GM18517 (cell line): ENCODE data around the gene OBSCN.

Experiments
- ATAC-seq: cut with Tn5 transposase; IDR thresholded peaks from one replicate; pipeline ENCODE4 v1.9.1; 2021; ENCODE audit warnings: mild to moderate bottlenecking, moderate library complexity; ENCODE audit not compliant: unreplicated experiment

The OBSCN gene

DNA sequence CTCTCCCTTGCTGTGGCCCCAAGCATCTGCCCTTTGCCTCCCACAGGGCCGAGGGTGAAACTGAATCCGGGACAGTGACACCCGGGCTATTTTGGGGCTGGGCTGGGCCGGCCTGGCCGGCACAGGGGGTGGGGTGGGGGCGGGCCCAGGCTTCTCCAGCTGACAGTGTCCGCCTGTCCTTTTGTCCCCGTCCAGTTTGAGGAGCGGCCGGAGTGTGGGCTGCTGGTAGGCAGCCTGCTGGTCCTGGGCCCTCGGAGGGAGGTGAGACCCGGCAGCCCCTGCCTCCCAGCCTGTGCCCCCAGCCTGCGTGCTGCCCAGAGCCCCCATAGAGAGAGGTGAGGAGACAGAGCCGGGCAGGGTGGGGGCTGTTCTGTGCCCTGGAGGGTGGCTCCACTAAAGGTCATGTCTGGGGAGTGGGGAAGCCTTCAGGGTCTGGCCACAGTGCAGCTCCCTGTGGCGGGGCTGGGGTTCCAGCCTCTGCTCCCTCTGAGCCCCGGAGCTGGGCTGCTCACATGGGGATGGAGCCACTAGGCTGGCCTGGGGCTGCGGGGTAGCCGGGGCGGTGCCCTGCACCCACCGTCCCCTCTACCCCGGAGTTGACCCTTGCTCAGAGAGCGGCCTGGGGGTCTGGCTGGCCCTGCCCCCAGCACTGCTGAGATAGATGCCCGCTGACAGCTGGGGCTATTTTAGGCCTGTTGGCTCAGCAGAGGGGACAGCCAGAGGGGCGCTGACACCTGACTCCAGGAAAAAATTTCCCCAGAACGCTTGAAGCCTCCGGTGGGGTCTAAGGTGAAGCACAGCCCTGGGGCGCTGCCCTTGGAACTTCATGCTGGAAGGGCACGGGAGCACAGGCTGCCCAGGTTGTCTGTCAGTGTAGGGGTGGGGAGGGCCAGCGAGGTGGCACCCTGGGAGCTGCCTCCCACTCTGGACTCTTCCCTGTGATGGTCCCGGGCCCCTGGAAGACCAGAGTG is at the start of gene OBSCN:
TSS of gene OBSCN (plus strand) at position 194 of the 971 bp plus-strand sequence. CDS start 3,740 bp downstream, outside the sequence.
- no peak for ATAC-seq

DNA sequence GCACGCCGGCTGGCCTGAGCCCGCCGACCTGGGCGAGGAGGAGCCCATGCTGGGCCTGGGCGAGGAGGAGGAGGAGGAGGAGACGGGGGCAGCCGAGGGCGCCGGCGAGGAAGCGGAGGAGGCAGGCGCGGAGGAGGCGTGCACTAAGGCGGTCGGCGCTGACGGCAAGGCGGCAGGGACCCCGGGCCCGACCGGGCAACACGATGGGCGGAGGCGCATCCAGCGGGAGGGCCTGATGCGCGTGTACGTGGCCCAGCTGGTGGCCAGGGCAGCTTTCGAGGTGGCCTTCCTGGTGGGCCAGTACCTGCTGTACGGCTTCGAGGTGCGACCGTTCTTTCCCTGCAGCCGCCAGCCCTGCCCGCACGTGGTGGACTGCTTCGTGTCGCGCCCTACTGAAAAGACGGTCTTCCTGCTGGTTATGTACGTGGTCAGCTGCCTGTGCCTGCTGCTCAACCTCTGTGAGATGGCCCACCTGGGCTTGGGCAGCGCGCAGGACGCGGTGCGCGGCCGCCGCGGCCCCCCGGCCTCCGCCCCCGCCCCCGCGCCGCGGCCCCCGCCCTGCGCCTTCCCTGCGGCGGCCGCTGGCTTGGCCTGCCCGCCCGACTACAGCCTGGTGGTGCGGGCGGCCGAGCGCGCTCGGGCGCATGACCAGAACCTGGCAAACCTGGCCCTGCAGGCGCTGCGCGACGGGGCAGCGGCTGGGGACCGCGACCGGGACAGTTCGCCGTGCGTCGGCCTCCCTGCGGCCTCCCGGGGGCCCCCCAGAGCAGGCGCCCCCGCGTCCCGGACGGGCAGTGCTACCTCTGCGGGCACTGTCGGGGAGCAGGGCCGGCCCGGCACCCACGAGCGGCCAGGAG is 49.5 kb upstream of the OBSCN start:
- no peak for ATAC-seq

GRCh38 chr1:228159008-228159665 is 48.7 kb upstream of the OBSCN start:
- ATAC-seq = no peak

DNA sequence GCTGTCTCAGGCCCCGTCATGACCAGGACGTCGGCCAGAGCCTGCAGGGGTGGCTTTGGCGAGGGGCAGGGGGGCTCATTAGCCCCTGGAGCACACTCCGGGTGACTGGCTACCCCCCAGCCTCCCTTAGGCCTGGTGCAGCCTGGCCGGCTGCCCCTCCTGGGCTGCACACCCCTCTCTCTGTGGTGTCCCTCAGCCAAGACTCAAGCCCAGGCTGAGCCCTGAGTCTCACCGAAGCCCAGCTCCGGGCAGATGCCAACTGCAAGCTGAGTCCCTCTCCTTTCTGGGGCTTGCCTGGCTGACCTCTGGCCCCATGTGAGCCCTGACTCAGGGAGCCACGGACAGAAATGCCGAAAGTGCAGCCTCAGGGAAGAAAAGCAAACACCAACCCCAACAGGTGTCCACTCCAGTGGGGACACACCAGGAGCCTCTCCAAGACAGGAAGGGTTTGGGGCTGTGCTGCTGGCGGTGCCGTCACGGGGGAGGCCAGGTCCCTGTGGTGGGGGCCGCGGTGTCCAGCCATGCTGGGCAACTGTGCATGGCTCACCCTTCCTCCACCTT is 47.6 kb upstream of the OBSCN start:
- ATAC-seq = no peak

DNA sequence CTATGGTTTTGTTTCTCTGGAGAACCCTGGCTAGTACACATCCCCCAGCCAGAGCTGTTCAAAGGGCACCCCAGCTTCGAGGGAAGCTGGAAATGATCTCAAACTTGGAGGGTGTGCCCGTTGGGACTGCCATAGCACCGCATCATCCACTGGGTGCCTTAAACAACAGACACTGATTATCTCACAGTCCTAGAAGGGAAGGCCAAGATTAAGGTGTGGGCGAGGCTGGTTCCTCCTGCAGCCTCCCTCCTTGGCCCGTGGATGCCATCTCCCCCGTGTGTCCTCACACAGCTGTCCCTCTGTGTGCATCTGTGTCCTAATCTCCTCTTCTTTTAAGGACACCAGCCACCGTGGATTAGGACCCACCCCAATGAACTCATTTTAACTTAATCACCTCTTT is 46.5 kb upstream of the OBSCN start:
- ATAC-seq = no peak

DNA sequence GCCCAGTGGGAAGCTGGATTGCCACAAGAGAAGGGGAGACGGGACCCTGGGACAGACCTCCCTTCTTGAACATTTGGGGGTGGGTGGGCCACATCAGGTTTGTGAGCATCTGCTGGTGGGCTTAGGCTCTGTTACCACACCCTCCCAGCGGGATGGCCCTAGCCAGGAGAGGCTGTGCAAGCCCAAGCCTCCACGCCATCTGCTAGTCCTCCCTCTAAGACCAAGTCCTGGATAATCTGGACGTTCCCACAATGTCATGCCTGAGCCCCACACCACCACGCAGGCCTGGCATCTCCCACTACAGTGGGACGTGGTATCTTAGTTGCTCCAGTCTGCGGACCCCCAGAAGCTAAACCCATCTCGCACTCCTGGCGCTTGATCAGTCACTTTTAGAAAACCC is 46.0 kb upstream of the OBSCN start:
- no peak for ATAC-seq

DNA sequence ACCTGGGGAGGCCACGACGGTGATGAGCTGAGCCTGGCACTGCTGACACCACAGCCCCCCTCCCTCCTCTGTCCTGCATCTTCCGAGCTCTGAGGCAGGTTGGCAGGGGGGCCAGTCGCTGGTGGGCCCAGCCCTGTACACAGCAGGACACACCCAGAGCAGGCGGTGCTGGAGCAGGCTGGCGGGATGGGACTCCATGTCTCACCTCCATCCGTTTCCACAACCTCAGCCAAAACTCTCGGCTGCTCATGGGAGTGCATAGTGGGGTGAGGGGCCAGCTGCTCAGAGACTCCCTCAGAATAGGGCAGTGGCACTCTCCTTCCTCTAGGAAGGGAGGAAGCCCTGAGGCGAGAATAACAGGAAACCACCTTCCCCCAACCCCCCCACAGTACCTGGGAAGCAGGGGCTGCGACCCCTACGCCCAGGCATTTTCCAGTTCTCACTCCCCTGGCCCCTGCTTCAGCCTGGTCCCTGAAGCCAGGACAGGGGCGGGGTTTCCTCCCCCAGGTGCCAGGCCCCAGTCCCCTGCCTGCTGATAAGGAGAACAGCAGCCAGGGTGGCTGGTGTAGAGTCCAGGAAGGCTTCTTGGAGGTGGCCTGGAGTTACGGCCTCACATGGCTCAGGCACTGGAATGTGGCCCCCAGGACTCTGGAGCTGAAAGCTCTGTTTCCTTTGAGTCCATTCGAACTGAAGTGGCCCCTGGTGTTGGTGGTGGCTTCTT is 45.4 kb upstream of the OBSCN start:
- ATAC-seq = no peak

DNA sequence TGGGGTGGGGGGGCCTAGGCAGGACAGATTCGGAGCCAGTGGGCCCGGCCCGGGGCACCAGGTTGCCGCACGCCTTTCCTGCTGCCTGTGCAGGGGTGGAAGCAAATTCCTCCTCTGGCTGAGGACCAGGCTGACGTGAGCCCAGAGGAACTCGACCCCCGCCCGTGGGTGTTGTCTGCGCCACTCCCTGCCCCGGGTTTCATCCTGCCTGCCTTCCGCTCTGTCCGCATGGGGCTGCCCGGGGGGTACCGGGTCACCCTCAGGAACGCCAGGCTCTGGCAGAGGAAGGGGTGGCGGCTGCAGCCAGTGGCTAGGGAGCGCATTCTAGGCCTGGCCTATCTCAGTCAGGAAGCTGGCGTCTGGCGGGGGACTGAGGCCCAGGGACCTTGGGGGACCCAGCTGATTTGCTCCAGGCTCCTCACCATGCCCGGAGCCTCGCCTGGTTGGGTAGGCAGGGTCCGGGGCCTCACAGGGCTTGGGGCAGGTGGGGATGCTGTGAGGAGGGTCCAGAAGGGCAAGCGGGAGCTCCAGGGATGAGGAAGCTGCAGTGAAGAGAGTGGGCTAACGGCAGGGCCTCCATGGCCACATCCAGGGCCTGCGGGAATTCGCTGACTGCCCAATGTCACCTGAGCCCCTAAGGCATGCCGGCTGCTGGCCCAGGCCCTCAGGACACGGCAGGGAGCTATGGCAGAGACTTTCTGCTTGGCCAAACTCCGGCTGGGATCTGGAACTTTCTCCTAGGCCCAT is 44.7 kb upstream of the OBSCN start:
- ATAC-seq = no peak

DNA sequence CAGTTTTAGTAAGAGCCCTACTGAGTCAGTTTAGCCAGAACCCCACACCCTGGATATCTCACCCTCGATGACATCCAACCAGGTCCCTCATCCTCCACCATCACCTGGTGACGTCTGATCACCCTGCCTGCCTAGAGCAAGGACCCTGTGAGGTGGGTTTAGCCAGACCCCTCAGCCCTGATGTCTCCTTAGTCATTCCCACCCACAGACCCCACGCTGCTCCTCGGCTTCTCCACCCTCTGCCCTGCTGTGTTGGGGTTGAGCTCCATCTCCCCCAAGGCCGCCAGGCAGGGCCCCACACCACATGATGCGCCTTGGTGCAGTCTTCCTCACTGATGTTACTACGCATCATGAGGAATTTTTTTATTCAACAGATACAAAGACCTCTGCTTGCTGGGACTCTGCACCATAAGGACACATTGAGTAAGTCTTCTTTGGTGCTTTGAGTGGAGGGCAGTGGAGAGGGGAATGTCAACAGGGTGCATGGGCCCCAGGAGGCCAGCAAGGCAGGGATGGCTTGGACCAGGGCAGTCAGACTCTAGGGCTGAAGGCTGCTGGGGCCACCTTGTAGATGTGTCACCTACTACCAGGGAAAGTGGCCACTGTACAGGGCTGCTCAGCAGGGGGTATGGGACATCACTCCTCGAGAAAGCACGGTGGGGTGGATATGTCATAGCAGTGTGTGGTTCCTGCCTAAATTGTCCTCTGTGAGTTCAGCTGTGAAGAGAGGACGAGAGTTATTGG is 43.9 kb upstream of the OBSCN start:
- ATAC-seq = no peak

DNA sequence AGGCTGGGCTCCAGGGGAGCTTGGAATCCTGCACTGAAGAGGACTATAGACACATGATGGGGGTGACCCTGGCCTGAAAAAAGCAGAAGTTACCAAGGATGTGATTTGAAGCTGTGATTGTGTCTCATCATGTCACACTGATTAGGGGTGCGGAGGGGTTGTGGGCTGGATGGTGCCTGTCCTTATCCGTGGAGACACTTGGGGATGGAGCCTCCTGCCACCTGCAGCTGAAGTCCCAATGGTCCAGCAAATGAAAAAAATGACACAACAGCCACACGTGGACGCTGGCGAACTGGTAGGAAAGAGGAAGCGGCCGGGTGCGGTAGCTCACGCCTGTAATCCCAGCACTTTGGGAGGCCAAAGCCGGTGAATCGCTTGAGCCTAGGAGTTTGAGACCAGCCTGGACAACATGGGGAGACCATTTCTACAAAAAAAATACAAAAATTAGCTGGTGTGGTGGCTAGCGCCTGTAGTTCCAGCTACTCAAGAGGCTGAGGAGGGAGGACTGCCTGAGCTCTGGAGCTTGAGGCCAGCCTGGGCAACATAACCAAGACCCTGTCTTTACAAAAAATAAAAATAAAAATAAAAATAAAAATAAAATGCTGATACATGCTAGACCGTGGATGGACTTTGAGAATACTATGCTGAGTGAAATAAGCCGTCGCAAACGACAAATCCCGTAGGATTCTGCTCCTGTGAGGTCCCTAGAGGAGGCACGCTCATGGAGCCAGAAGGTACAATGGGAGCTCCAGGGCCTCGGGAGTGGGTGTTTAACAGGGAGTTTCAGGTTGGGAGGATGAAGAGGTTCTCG is 43.1 kb upstream of the OBSCN start:
- ATAC-seq = peak; percentile 5

- ATAC-seq = peak; percentile 84
Measured at GRCh38 chr1:228165372-228166169, 42.3 kb upstream of the OBSCN start, which contains the start of gene IBA57. Gene IBA57 (plus strand): TSS chr1:228165804. CDS start chr1:228165817, 13 bp downstream.

- ATAC-seq = peak; percentile 14
Measured at GRCh38 chr1:228166170-228166936, 41.5 kb upstream of the OBSCN start.

- no peak for ATAC-seq
Measured at GRCh38 chr1:228168563-228169270, 39.1 kb upstream of the OBSCN start.

DNA sequence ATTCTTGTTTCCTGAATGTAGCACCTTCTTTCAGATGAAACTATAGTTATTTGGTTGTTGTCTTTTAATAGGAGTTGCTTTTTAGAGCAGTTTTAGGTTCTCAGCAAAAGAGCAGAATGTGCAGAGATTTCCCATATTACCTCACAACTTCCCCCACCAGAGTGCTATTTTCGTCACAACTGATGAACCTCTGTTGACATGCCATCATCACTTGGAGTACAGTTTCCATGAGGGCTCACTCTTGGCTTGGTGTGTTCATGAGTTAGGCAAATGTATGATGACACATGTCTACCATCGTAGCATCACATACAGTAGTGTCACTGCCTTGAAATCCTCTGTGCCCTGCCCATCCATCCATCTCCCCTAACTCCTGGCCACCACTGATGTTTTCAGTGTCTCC is 38.5 kb upstream of the OBSCN start:
- no peak for ATAC-seq

DNA sequence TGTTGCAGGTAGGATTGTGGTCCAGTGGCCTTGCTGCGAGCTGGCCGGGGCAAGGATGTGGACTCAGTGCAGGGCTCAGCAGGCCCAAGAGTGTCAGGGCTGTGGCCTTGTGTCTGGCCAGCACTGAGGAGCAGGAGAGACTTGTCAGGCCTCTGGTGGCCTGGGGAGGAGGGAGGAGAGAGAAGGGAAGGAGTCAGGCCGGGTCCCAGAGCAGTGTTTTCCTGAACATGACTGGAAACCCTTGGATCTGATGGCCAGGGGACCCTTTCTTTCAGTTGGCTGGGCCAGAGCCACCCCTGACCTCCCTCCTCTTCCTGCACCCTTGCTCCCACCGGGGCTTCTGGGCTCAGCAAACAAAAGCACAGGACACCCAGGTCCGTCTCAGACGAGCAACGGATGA is 37.2 kb upstream of the OBSCN start:
- no peak for ATAC-seq
